DOHH2 (cell line): Measurements from ENCODE around the gene UBASH3B.

Experiments
- EZH2phosphoT487 ChIP-seq: fragments of 200-600 bp; sonication (generic); IDR thresholded peaks from 2 replicates; pipeline ENCODE4 v1.6.1; 2017; ENCODE audit warnings: borderline replicate concordance, mild to moderate bottlenecking, antibody characterized with exemption, low read length, moderate library complexity, mixed read lengths
- TF ChIP-seq, protein P1 (sequence below): fragments of 200-600 bp; sonication (generic); IDR thresholded peaks from one replicate; pipeline ENCODE4 v1.5.1; 2014; ENCODE audit warnings: antibody characterized with exemption, mild to moderate bottlenecking, low read depth, low read length; ENCODE audit not compliant: poor library complexity, severe bottlenecking

- TF ChIP-seq, protein P1, sequence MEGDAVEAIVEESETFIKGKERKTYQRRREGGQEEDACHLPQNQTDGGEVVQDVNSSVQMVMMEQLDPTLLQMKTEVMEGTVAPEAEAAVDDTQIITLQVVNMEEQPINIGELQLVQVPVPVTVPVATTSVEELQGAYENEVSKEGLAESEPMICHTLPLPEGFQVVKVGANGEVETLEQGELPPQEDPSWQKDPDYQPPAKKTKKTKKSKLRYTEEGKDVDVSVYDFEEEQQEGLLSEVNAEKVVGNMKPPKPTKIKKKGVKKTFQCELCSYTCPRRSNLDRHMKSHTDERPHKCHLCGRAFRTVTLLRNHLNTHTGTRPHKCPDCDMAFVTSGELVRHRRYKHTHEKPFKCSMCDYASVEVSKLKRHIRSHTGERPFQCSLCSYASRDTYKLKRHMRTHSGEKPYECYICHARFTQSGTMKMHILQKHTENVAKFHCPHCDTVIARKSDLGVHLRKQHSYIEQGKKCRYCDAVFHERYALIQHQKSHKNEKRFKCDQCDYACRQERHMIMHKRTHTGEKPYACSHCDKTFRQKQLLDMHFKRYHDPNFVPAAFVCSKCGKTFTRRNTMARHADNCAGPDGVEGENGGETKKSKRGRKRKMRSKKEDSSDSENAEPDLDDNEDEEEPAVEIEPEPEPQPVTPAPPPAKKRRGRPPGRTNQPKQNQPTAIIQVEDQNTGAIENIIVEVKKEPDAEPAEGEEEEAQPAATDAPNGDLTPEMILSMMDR: peak; percentile 23
- no peak for TF ChIP-seq EZH2phosphoT487
Measured at GRCh38 chr11:122656631-122657101, 1.1 kb downstream of the UBASH3B start.
